GM21381 (cell line): ENCODE results near the gene SLC12A6.

Source experiments
- ATAC-seq: cut with Tn5 transposase; IDR thresholded peaks from one replicate; pipeline ENCODE4 v1.9.1; 2021; ENCODE audit warnings: mild to moderate bottlenecking, moderate library complexity; ENCODE audit not compliant: unreplicated experiment

Gene SLC12A6

GRCh38 chr15:34271493-34271892 is 66.1 kb downstream of the SLC12A6 start:
- no peak for ATAC-seq

GRCh38 chr15:34266751-34267150 is 70.8 kb downstream of the SLC12A6 start:
- ATAC-seq = no peak

GRCh38 chr15:34264076-34264475 is 73.5 kb downstream of the SLC12A6 start:
- no peak for ATAC-seq

GRCh38 chr15:34262362-34262761 is 75.2 kb downstream of the SLC12A6 start:
- no peak for ATAC-seq

- ATAC-seq = no peak
These were observed 78.0 kb downstream of the SLC12A6 start for GRCh38 chr15:34259566-34259965.

- no peak for ATAC-seq
These were observed 79.4 kb downstream of the SLC12A6 start for GRCh38 chr15:34258151-34258550.

- ATAC-seq = no peak
These were observed 85.0 kb downstream of the SLC12A6 start for GRCh38 chr15:34252545-34252944.

GRCh38 chr15:34248190-34248589 is 89.4 kb downstream of the SLC12A6 start:
- no peak for ATAC-seq

- no peak for ATAC-seq
These were observed 91.2 kb downstream of the SLC12A6 start for GRCh38 chr15:34246276-34246976.

GRCh38 chr15:34243226-34243625 is 94.4 kb downstream of the SLC12A6 start:
- ATAC-seq = no peak

- no peak for ATAC-seq
These were observed 95.3 kb downstream of the SLC12A6 start for GRCh38 chr15:34242331-34242710.

GRCh38 chr15:34241376-34242330 is 95.9 kb downstream of the SLC12A6 start:
- ATAC-seq = no peak

- no peak for ATAC-seq
These were observed 97.0 kb downstream of the SLC12A6 start for GRCh38 chr15:34240537-34240936.

- ATAC-seq = no peak
These were observed 98.3 kb downstream of the SLC12A6 start for GRCh38 chr15:34239151-34239808.

GRCh38 chr15:34233614-34234013 is 104.0 kb downstream of the SLC12A6 start:
- no peak for ATAC-seq

- ATAC-seq = no peak
These were observed 113.5 kb downstream of the SLC12A6 start for GRCh38 chr15:34223904-34224596.

- ATAC-seq = no peak
These were observed 119.9 kb downstream of the SLC12A6 start for GRCh38 chr15:34217587-34218225.

GRCh38 chr15:34216527-34217270 is 120.9 kb downstream of the SLC12A6 start:
- ATAC-seq = no peak

- ATAC-seq = no peak
These were observed 123.4 kb downstream of the SLC12A6 start for GRCh38 chr15:34214135-34214534.

GRCh38 chr15:34213690-34214089 is 123.9 kb downstream of the SLC12A6 start:
- no peak for ATAC-seq
